Measurements from ENCODE around the gene GALNT14.
A peak's percentile ranks its signal among the peaks of the same experiment; 100 is the strongest.

GALNT14 gene

GRCh38 chr2:31131871-31132270 is 6.4 kb downstream of the GALNT14 start:
- no peak overlapping the region for H3K27ac ChIP-seq (ENCODE audit: extremely low read depth, low read depth, low read length)
- H3K36me3 ChIP-seq (ENCODE audit: control insufficient read depth in 2 of 2, insufficient read depth in 1 of 2, low read length in 2 of 2) = no peaks in the 10 kb centered on the region
- H3K4me3 ChIP-seq (ENCODE audit: low read depth, low read length) = no peak overlapping the region
- POLR2A ChIA-PET = no interaction called here
- no peak for TF ChIP-seq BCL11A (tag by site-specific recombination; IDR thresholded peaks at IDR 0.05; ENCODE audit: low read depth)
- no peak for TF ChIP-seq ZNF654 (tag by site-specific recombination; IDR thresholded peaks at IDR 0.05; ENCODE audit: low read depth)
- no peak for TF ChIP-seq KLF1 (tag by site-specific recombination; IDR thresholded peaks at IDR 0.05)
- no peak for TF ChIP-seq HOXD13 (CRISPR knock-in tag; IDR thresholded peaks at IDR 0.05; ENCODE audit: borderline replicate concordance)
- TF ChIP-seq ZBTB20 (tag by site-specific recombination; IDR thresholded peaks at IDR 0.05) = no peak
- TF ChIP-seq GLI4 (tag by site-specific recombination; IDR thresholded peaks at IDR 0.05) = no peak
- no peak for TF ChIP-seq ZNF341 (tag by site-specific recombination; IDR thresholded peaks at IDR 0.05; ENCODE audit: low read depth)
- TF ChIP-seq ZNF148 (tag by site-specific recombination; IDR thresholded peaks at IDR 0.05; ENCODE audit: borderline replicate concordance) = no peak
- H3K9me3 ChIP-seq (ENCODE audit: control insufficient read depth, insufficient read depth, low read depth, low read length) = no peaks in the 10 kb centered on the region
- CTCF ChIA-PET = no interaction called here
- no peaks in the 10 kb centered on the region for H3K4me1 ChIP-seq (ENCODE audit: control insufficient read depth, insufficient read depth, low read length)

GRCh38 chr2:31129375-31130171 is 8.7 kb downstream of the GALNT14 start:
- POLR2A ChIA-PET = no interaction called here
- CTCF ChIA-PET = interaction anchor here (1.3 kb wide), 1 partner anchor 40 kb away, joined by 4 read pairs; no protein-coding TSS in a partner anchor
- Histone ChIP-seq H3K4me1 (ENCODE audit: control insufficient read depth, insufficient read depth, low read length) (no peaks in the 10 kb centered on the region), H3K36me3 (ENCODE audit: control insufficient read depth in 2 of 2, insufficient read depth in 1 of 2, low read length in 2 of 2) (no peaks in the 10 kb centered on the region), H3K27ac (ENCODE audit: extremely low read depth, low read depth, low read length) (no peak overlapping the region), H3K4me3 (ENCODE audit: low read depth, low read length) (no peak overlapping the region), H3K9me3 (ENCODE audit: control insufficient read depth, insufficient read depth, low read depth, low read length) (no peaks in the 10 kb centered on the region)
- TF ChIP-seq ZNF621 (tag by site-specific recombination; IDR thresholded peaks at IDR 0.05) = no peak
- no peak for TF ChIP-seq PBX3 (CRISPR knock-in tag; IDR thresholded peaks at IDR 0.05)
- no peak for TF ChIP-seq ZNF324 (tag by site-specific recombination; IDR thresholded peaks at IDR 0.05)
- TF ChIP-seq ZBTB17 (tag by site-specific recombination; IDR thresholded peaks at IDR 0.05) = peak; percentile 48; the same call in 1 of the 2 replicates

GRCh38 chr2:31127931-31128330 is 10.3 kb downstream of the GALNT14 start:
- Histone ChIP-seq H3K4me1 (ENCODE audit: control insufficient read depth, insufficient read depth, low read length) (no peaks in the 10 kb centered on the region), H3K27ac (ENCODE audit: extremely low read depth, low read depth, low read length) (no peak overlapping the region)
- CTCF ChIA-PET = interaction anchor here (1.1 kb wide), 1 partner anchor 416 kb away, joined by 3 read pairs; no protein-coding TSS in a partner anchor

More at GRCh38 chr2:31127931-31128330, 10.3 kb downstream of the GALNT14 start:
- TF ChIP-seq WT1 (tag by site-specific recombination; IDR thresholded peaks at IDR 0.05) (no peak), EGR2 (tag by site-specific recombination; IDR thresholded peaks at IDR 0.05; ENCODE audit: low read depth) (0 out of 2 replicates have a peak, but pooled peaks have one; percentile 21), TRIM28 (IDR thresholded peaks at IDR 0.05; ENCODE audit: borderline replicate concordance, low read length) (no peak), YY2 (tag by site-specific recombination; IDR thresholded peaks at IDR 0.05) (no peak)
- Histone ChIP-seq H3K36me3 (ENCODE audit: control insufficient read depth in 2 of 2, insufficient read depth in 1 of 2, low read length in 2 of 2) (no peaks in the 10 kb centered on the region), H3K9me3 (ENCODE audit: control insufficient read depth, insufficient read depth, low read depth, low read length) (no peaks in the 10 kb centered on the region), H3K4me3 (ENCODE audit: low read depth, low read length) (no peak overlapping the region)
- POLR2A ChIA-PET = no interaction called here
